Osteoblast (primary cell): ENCODE results near the gene FCHO1. TPM values are rescaled to one million over a fixed set of nuclear protein-coding genes. Genes with fewer than 3 reads are reported as not detected.

ENCODE experiments used
- DNase-seq: peaks from one replicate; pipeline ENCODE4 v3.0.0; 2011; ENCODE audit warnings: low spot score, mixed read lengths; ENCODE audit not compliant: insufficient read length; ENCODE audit errors: missing footprints
- H2AFZ ChIP-seq: 2 replicates; pipeline ENCODE4 v1.6.0; 2011; ENCODE audit warnings: mild to moderate bottlenecking, low read length
- H3K27ac ChIP-seq: 2 replicates; pipeline ENCODE4 v1.5.1; 2011; ENCODE audit warnings: mild to moderate bottlenecking, low read depth, low read length, moderate library complexity
- H3K27me3 ChIP-seq: 2 replicates; pipeline ENCODE4 v1.6.0; 2012; ENCODE audit warnings: mild to moderate bottlenecking, control low read depth, inconsistent platforms, low read length, moderate library complexity; ENCODE audit not compliant: insufficient read depth
- H3K36me3 ChIP-seq: 2 replicates; pipeline ENCODE4 v1.5.1; 2011; ENCODE audit warnings: mild to moderate bottlenecking, low read length, control low read depth, moderate library complexity; ENCODE audit not compliant: insufficient read depth
- H3K4me1 ChIP-seq: 2 replicates; pipeline ENCODE4 v1.5.1; 2011; ENCODE audit warnings: mild to moderate bottlenecking, low read length, control low read depth, moderate library complexity; ENCODE audit not compliant: insufficient read depth
- H3K4me2 ChIP-seq: 2 replicates; pipeline ENCODE4 v1.6.0; 2011; ENCODE audit warnings: mild to moderate bottlenecking, low read length; ENCODE audit not compliant: insufficient read depth
- H3K4me3 ChIP-seq: fragments of 200-600 bp; sonication (generic); 3 replicates; pipeline ENCODE4 v1.5.1; 2012; ENCODE audit warnings: mild to moderate bottlenecking, low read length, inconsistent platforms; ENCODE audit not compliant: insufficient read depth
- H3K79me2 ChIP-seq: 2 replicates; pipeline ENCODE4 v1.6.0; 2012; ENCODE audit warnings: mild to moderate bottlenecking, low read length, control low read depth, inconsistent platforms; ENCODE audit not compliant: insufficient read depth
- H3K9me3 ChIP-seq: 2 replicates; pipeline ENCODE4 v1.5.1; 2011; ENCODE audit warnings: low read depth, low read length, control low read depth
- H4K20me1 ChIP-seq: 2 replicates; pipeline ENCODE4 v1.6.0; 2012; ENCODE audit warnings: mild to moderate bottlenecking, low read length, control low read depth; ENCODE audit not compliant: insufficient read depth
- total RNA-seq: library from RNA; depleted of rRNA; stranded (reverse); fragments of >200 nt; gene quantifications from 2 replicates; pipeline ENCODE4 v1.2.3, GENCODE V29; 2012
- TF ChIP-seq, protein P1 (sequence below): IDR thresholded peaks from 2 replicates; pipeline ENCODE4 v1.5.1; 2011; ENCODE audit warnings: mild to moderate bottlenecking, low read depth, low read length, moderate library complexity; ENCODE audit errors: extremely low read depth

Gene FCHO1
- total RNA-seq, 1 donor = 0.72 TPM

GRCh38 chr19:17716309-17716929 lies 34.9 kb upstream of the FCHO1 start:
- Histone ChIP-seq H3K4me1 (peaks cover 19% of the 10 kb centered on the region), H3K9me3 (no peaks in the 10 kb centered on the region), H3K36me3 (no peaks in the 10 kb centered on the region), H3K4me2 (no peak overlapping the region), H3K4me3 (no peak overlapping the region), H4K20me1 (peaks cover 13% of the 10 kb centered on the region), H3K27ac (no peak overlapping the region), H2AFZ (no peak overlapping the region), H3K27me3 (no peaks in the 10 kb centered on the region), H3K79me2 (peaks cover 22% of the 10 kb centered on the region)
- TF ChIP-seq, protein P1, sequence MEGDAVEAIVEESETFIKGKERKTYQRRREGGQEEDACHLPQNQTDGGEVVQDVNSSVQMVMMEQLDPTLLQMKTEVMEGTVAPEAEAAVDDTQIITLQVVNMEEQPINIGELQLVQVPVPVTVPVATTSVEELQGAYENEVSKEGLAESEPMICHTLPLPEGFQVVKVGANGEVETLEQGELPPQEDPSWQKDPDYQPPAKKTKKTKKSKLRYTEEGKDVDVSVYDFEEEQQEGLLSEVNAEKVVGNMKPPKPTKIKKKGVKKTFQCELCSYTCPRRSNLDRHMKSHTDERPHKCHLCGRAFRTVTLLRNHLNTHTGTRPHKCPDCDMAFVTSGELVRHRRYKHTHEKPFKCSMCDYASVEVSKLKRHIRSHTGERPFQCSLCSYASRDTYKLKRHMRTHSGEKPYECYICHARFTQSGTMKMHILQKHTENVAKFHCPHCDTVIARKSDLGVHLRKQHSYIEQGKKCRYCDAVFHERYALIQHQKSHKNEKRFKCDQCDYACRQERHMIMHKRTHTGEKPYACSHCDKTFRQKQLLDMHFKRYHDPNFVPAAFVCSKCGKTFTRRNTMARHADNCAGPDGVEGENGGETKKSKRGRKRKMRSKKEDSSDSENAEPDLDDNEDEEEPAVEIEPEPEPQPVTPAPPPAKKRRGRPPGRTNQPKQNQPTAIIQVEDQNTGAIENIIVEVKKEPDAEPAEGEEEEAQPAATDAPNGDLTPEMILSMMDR = peak; percentile 36
- no peak for DNase-seq

DNA sequence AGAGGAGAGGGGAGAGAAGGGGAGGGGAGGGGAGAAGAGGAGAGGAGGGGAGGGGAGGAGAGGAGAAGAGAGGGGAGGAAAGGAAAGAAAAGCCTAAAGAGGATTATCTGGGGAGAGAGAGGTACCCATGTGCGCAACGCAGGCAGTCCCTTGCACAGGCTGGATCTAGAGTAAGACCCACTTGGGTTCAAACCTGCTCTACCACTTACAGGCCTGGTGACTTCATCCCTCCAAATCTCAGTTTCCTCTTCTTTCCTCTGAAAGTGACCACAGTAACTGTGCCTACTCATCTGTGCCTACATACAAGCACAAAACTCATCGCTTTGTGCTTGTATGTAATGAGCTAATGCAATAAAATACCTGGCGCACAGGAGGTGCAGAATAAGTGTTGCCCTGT lies 32.7 kb upstream of the FCHO1 start:
- peaks cover 21% of the 10 kb centered on the region for H4K20me1 ChIP-seq
- H3K27ac ChIP-seq = peak overlapping the region; percentile 28
- peak overlapping the region; percentile 85 for H3K4me3 ChIP-seq
- H3K4me2 ChIP-seq = no peak overlapping the region
- no peaks in the 10 kb centered on the region for H3K9me3 ChIP-seq
- H3K79me2 ChIP-seq = peaks cover 39% of the 10 kb centered on the region
- peak overlapping the region; percentile 88 for H2AFZ ChIP-seq
- peaks cover 19% of the 10 kb centered on the region for H3K4me1 ChIP-seq
- no peaks in the 10 kb centered on the region for H3K36me3 ChIP-seq
- TF ChIP-seq, protein P1 = no peak
- DNase-seq = no peak
- no peaks in the 10 kb centered on the region for H3K27me3 ChIP-seq

DNA sequence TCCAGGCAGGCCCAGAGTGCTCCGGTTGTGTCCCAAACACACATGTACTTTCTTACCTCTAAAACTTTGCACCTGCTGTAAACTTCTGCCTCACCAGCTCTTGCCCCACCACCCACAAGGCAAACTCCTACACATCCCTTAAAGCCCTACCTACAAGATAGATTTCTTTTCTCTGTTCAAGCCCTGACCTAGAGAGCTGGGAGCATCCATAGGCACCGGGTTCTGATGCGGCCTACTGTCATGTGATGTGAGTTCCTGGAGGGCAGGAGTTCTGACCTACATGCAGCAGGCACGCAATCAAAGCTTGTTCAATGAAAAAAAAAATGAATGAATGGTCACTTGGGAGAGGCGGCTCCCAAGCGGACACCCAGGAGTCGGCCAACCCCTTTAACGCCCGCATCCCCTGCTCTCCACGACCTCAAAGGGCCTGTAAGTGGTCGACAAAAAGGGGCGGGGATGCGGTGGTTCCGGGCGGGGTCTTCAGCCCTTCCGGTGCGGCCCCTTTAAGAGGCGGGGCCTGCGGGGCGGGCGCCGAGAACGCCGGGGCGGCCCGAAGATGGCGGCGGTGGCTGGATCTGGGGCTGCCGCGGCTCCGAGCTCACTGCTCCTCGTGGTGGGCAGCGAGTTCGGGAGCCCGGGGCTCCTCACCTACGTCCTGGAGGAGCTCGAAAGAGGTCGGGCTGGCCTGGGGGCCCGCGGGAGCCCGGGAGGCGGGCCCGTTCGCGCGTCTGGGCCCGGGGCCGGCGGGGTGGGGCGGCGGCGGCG lies 32.1 kb upstream of the FCHO1 start, which contains the start of gene MAP1S:
Gene MAP1S, plus strand, starts transcription at position 534 of the 765 bp plus-strand sequence. Its CDS starts 23 bp downstream, at position 557.
- Histone ChIP-seq H3K36me3 (no peaks in the 10 kb centered on the region), H3K79me2 (peaks cover 39% of the 10 kb centered on the region), H4K20me1 (peaks cover 21% of the 10 kb centered on the region), H3K4me2 (peak within 1 kb of the TSS; percentile 96), H2AFZ (peak within 1 kb of the TSS; percentile 88), H3K9me3 (no peaks in the 10 kb centered on the region), H3K4me3 (peak within 1 kb of the TSS; percentile 85), H3K4me1 (peaks cover 19% of the 10 kb centered on the region), H3K27ac (peak within 1 kb of the TSS; percentile 28), H3K27me3 (no peaks in the 10 kb centered on the region)
- peak; percentile 99 for DNase-seq
- TF ChIP-seq, protein P1 = no peak
